HepG2 (cell line): ENCODE data around the gene PBX2. TPM values are rescaled to one million over a fixed set of nuclear protein-coding genes. Genes with fewer than 3 reads are reported as not detected.

Experiments used
- ARID5B ChIP-seq: IDR thresholded peaks from 2 replicates; pipeline ENCODE4 v1.4.0; 2020; ENCODE audit warnings: mild to moderate bottlenecking, missing genetic modification reagents
- CBFB ChIP-seq: sonication (generic); formaldehyde crosslinking; IDR thresholded peaks from 2 replicates; pipeline ENCODE4 v1.4.0; 2020; ENCODE audit warnings: missing genetic modification reagents
- CENPT ChIP-seq: sonication (generic); formaldehyde crosslinking; IDR thresholded peaks from 2 replicates; pipeline ENCODE4 v1.8.0; 2022; ENCODE audit warnings: low read depth, mild to moderate bottlenecking, moderate library complexity, missing genetic modification reagents
- FOXK2 ChIP-seq: fragments of 450-650 bp; IDR thresholded peaks from 2 replicates; pipeline ENCODE4 v1.6.1; 2016
- HBP1 ChIP-seq: IDR thresholded peaks from 2 replicates; pipeline ENCODE4 v1.6.1; 2016; ENCODE audit warnings: low read depth, control low read depth
- HMG20B ChIP-seq: conservative IDR thresholded peaks from 2 replicates; pipeline ENCODE4 v1.6.1; 2016; ENCODE audit warnings: missing genetic modification reagents, missing compliant biosample characterization
- JDP2 ChIP-seq: sonication (generic); formaldehyde crosslinking; IDR thresholded peaks from 2 replicates; pipeline ENCODE4 v1.8.1; 2022; ENCODE audit warnings: missing genetic modification reagents, borderline replicate concordance
- REL ChIP-seq: sonication (generic); formaldehyde crosslinking; conservative IDR thresholded peaks from 2 replicates; pipeline ENCODE4 v1.8.0; 2022; ENCODE audit warnings: mild to moderate bottlenecking, missing genetic modification reagents, moderate library complexity
- ZNF337 ChIP-seq: sonication (generic); formaldehyde crosslinking; IDR thresholded peaks from 2 replicates; pipeline ENCODE4 v1.5.1; 2020; ENCODE audit warnings: missing genetic modification reagents, low read depth, mild to moderate bottlenecking, borderline replicate concordance
- ZNF407 ChIP-seq: sonication (generic); formaldehyde crosslinking; IDR thresholded peaks from one replicate; pipeline ENCODE4 v1.5.1; 2020; ENCODE audit warnings: mild to moderate bottlenecking, missing genetic modification reagents; ENCODE audit errors: not compliant biosample characterization
- ZNF501 ChIP-seq: sonication (generic); formaldehyde crosslinking; IDR thresholded peaks from 2 replicates; pipeline ENCODE4 v1.5.1; 2020; ENCODE audit warnings: mild to moderate bottlenecking, moderate library complexity, missing genetic modification reagents
- ZNF574 ChIP-seq: sonication (generic); formaldehyde crosslinking; IDR thresholded peaks from 2 replicates; pipeline ENCODE4 v1.4.0; 2020; ENCODE audit warnings: missing genetic modification reagents
- polyA plus RNA-seq, 8 experiments: library from polyadenylated mRNA; depleted of rRNA in 3 of 8; stranded (reverse) in 7 of 8; unstranded in 1 of 8; fragments of >200 nt; fragmentation: Illumina TruSeq in 4 of 8; extraction: Trizol in 4 of 8; gene quantifications; 2 replicates each; pipeline versions ENCODE4 v1.2.1 to v1.2.3, GENCODE V29; 2011 to 2016; ENCODE audit warnings: low read depth in 4 of 8, missing spikeins in 1 of 8, mixed read lengths in 1 of 8; ENCODE audit not compliant: insufficient read depth in 1 of 8
- total RNA-seq, 5 experiments: library from RNA; depleted of rRNA; stranded (reverse); fragments of >200 nt; fragmentation: Illumina TruSeq; extraction: Trizol; gene quantifications; 2 replicates each; pipeline ENCODE4 v1.2.3, GENCODE V29; 2016; ENCODE audit warnings: low read depth in 1 of 5

The PBX2 gene
- total and polyA plus RNA-seq, 2 of the 13 experiments (the other 11 are each of a cell fraction or from before 2014, with no cell fraction given), result 42.3 to 77.8 TPM

GRCh38 chr6:32175711-32176475, 14.1 kb downstream of the PBX2 start, which contains the start of gene AGPAT1 (continued):
- TF ChIP-seq HMG20B (no peak), HBP1 (CRISPR knock-in tag) (peak; percentile 74; the same call in 1 of the 2 replicates), JDP2 (CRISPR knock-in tag) (no peak), CENPT (CRISPR knock-in tag) (no peak), ZNF337 (CRISPR knock-in tag) (no peak), ZNF407 (CRISPR knock-in tag) (no peak), ZNF574 (CRISPR knock-in tag) (peak; percentile 73), ZNF501 (no peak), CBFB (CRISPR knock-in tag) (no peak), ARID5B (0 out of 2 replicates have a peak, but pooled peaks have one; percentile 22), FOXK2 (no peak), REL (CRISPR knock-in tag) (peak; percentile 18; the same call in 1 of the 2 replicates)
